ENCODE data around the gene HIVEP3. TPM values are rescaled to one million over a fixed set of nuclear protein-coding genes. Genes with fewer than 3 reads are reported as not detected.
A peak's percentile ranks its signal among the peaks of the same experiment; 100 is the strongest.

Gene HIVEP3
- total RNA-seq, 4 donors from 2014 or later: 4.2 to 6.5 (median 4.7) TPM

GRCh38 chr1:41666981-41667631, 251.6 kb downstream of the HIVEP3 start:
- Histone ChIP-seq H3K4me3 (no peak overlapping the region), H3K36me3 (no peaks in the 10 kb centered on the region), H3K27me3 (no peaks in the 10 kb centered on the region), H3K9me3 (no peaks in the 10 kb centered on the region), H3K27ac (no peak overlapping the region), H3K4me1 (peaks cover 0 to 40% (median 8%) of the 10 kb centered on the region in 4 donors)
- WGBS, 2 donors: 77% methylated on average over 3 of the region's 3 CpGs
- TF ChIP-seq EP300 (IDR thresholded peaks at IDR 0.05) (no peak), CTCF (IDR thresholded peaks at IDR 0.05) (no peak), POLR2A (IDR thresholded peaks at IDR 0.05) (no peak)
- DNase-seq (ENCODE audit: low spot score in 2 of 2): no peak

GRCh38 chr1:41665962-41666917, 252.5 kb downstream of the HIVEP3 start:
- H3K4me3 ChIP-seq: no peak overlapping the region
- TF ChIP-seq EP300 (IDR thresholded peaks at IDR 0.05): no peak
- TF ChIP-seq POLR2A (IDR thresholded peaks at IDR 0.05): no peak
- no peak for TF ChIP-seq CTCF (IDR thresholded peaks at IDR 0.05)
- no peak overlapping the region for H3K27ac ChIP-seq

GRCh38 chr1:41664861-41665640, 253.7 kb downstream of the HIVEP3 start:
- DNase-seq (ENCODE audit: low spot score in 2 of 2): no peak
- H3K9me3 ChIP-seq: no peaks in the 10 kb centered on the region
- no peaks in the 10 kb centered on the region for H3K27me3 ChIP-seq
- TF ChIP-seq EP300 (IDR thresholded peaks at IDR 0.05): peak in 1 of 2 donors; percentile 20
- TF ChIP-seq POLR2A (IDR thresholded peaks at IDR 0.05): no peak
- H3K4me3 ChIP-seq: no peak overlapping the region
- H3K36me3 ChIP-seq: no peaks in the 10 kb centered on the region
- H3K27ac ChIP-seq: no peak overlapping the region
- WGBS, 2 donors: 75 to 86% methylated on average over 4 of the region's 4 CpGs
- H3K4me1 ChIP-seq: peaks cover 0 to 52% (median 18%) of the 10 kb centered on the region in 4 donors

More at GRCh38 chr1:41665962-41666917, 252.5 kb downstream of the HIVEP3 start:
- H3K4me1 ChIP-seq: peaks cover 0 to 46% (median 14%) of the 10 kb centered on the region in 4 donors
- WGBS, 2 donors: 97 to 99% methylated on average over 6 of the region's 6 CpGs
- H3K36me3 ChIP-seq: no peaks in the 10 kb centered on the region
- H3K27me3 ChIP-seq: no peaks in the 10 kb centered on the region
- no peaks in the 10 kb centered on the region for H3K9me3 ChIP-seq
- DNase-seq (ENCODE audit: low spot score in 2 of 2): no peak

GRCh38 chr1:41663671-41664400, 254.9 kb downstream of the HIVEP3 start:
- H3K27ac ChIP-seq: peak overlapping the region in 1 of 4 donors; percentile 87

More at GRCh38 chr1:41663671-41664400, 254.9 kb downstream of the HIVEP3 start:
- 77 to 81% methylated on average over 5 of the region's 5 CpGs for WGBS, 2 donors
- no peak for DNase-seq (ENCODE audit: low spot score in 2 of 2)
- peaks cover 0 to 52% (median 18%) of the 10 kb centered on the region in 4 donors for H3K4me1 ChIP-seq
- no peaks in the 10 kb centered on the region for H3K9me3 ChIP-seq
- TF ChIP-seq POLR2A (IDR thresholded peaks at IDR 0.05) (no peak), CTCF (IDR thresholded peaks at IDR 0.05) (no peak), EP300 (IDR thresholded peaks at IDR 0.05) (no peak)
- H3K36me3 ChIP-seq: no peaks in the 10 kb centered on the region
- no peak overlapping the region for H3K4me3 ChIP-seq
- no peaks in the 10 kb centered on the region for H3K27me3 ChIP-seq

All from tibial nerve (tissue), 4 donors.